Immature natural killer cell (primary cell): ENCODE data around the gene CDH23. TPM values are rescaled to one million over a fixed set of nuclear protein-coding genes. Genes with fewer than 3 reads are reported as not detected.

ENCODE experiments used
- DNase-seq, 3 donors: peaks; one replicate each; pipeline ENCODE4 v3.0.0; 2022; ENCODE audit warnings: mixed read lengths in 1 of 3
- H3K27ac Mint-ChIP-seq, 6 donors: one replicate each; pipeline ENCODE4 v1.8.0; 2020; ENCODE audit warnings: mixed read lengths in 6 of 6, mild to moderate bottlenecking in 5 of 6, inconsistent platforms in 4 of 6, moderate library complexity in 3 of 6
- H3K27me3 Mint-ChIP-seq, 3 donors: one replicate each; pipeline ENCODE4 v1.8.0; 2020 to 2021; ENCODE audit warnings: low read depth in 3 of 3, mild to moderate bottlenecking in 3 of 3, mixed read lengths in 3 of 3, moderate library complexity in 3 of 3, inconsistent platforms in 1 of 3
- H3K36me3 Mint-ChIP-seq, 3 donors: one replicate each; pipeline ENCODE4 v1.8.0; 2020; ENCODE audit warnings: mixed read lengths in 3 of 3, inconsistent platforms in 2 of 3, mild to moderate bottlenecking in 2 of 3
- H3K4me1 Mint-ChIP-seq, 2 donors: one replicate each; pipeline ENCODE4 v1.8.0; 2020; ENCODE audit warnings: inconsistent platforms in 2 of 2, mild to moderate bottlenecking in 2 of 2, mixed read lengths in 2 of 2, moderate library complexity in 1 of 2
- H3K4me3 Mint-ChIP-seq, 5 donors: one replicate each; pipeline ENCODE4 v1.8.0; 2020; ENCODE audit warnings: mild to moderate bottlenecking in 5 of 5, mixed read lengths in 5 of 5, inconsistent platforms in 3 of 5, moderate library complexity in 3 of 5
- H3K9me3 Mint-ChIP-seq, 6 donors: one replicate each; pipeline ENCODE4 v1.8.0; 2020; ENCODE audit warnings: mild to moderate bottlenecking in 6 of 6, mixed read lengths in 6 of 6, inconsistent platforms in 4 of 6, moderate library complexity in 3 of 6
- polyA plus RNA-seq, 3 donors: library from polyadenylated mRNA; unstranded; fragments of 300-500 nt; fragmentation: Illumina TruSeq; gene quantifications; one replicate each; pipeline ENCODE4 v1.2.3, GENCODE V29; 2021

The CDH23 gene
- polyA plus RNA-seq, 3 donors from 2014 or later = 0.47 to 0.59 TPM; not detected in 1

- Mint-ChIP-seq H3K4me3 (no peak overlapping the region), H3K27ac (no peak overlapping the region), H3K4me1 (peaks cover 4 to 5% of the 10 kb centered on the region in 2 donors), H3K9me3 (no peaks in the 10 kb centered on the region), H3K27me3 (peaks cover 0 to 4% (median 2%) of the 10 kb centered on the region in 3 donors), H3K36me3 (no peaks in the 10 kb centered on the region)
- no peak for DNase-seq
Observed at GRCh38 chr10:71528371-71529206, 131.9 kb downstream of the CDH23 start.

DNA sequence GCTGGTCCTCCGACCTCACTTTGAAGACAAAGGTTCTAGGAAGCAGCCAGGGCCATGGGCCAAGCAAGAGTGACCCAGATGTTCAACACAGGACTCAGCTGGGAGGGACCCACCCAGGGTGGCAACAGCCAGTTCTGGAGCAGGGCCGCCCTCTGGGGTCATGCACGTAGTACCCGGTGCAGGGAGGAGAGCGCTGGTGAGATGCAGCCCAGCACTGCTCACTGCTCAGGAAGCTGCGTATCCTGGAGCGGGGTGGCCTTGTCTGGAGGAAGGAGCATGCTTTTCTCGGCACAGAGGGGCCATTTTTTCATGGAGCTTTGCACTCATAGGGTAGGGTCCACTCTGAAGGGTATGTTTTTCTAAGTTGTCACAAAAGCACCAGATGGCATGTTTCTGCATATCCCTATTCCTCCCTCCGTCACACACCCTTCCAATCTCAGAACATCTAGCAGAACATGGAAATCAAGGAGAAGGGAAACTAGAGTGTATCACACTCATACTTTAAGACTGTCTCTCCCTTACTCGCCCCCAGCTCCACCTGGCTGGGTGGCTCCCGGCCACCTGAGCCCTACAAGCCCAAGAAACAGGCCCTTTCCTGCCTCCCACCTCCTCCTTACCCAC lies 132.6 kb downstream of the CDH23 start:
- Mint-ChIP-seq H3K36me3 (no peaks in the 10 kb centered on the region), H3K4me3 (no peak overlapping the region), H3K27me3 (peaks cover 0 to 3% (median 0%) of the 10 kb centered on the region in 3 donors), H3K27ac (no peak overlapping the region), H3K4me1 (peaks cover 4 to 5% of the 10 kb centered on the region in 2 donors), H3K9me3 (no peaks in the 10 kb centered on the region)
- DNase-seq = no peak

- Mint-ChIP-seq H3K27me3 (no peaks in the 10 kb centered on the region), H3K27ac (no peak overlapping the region), H3K4me1 (peaks cover 4 to 5% of the 10 kb centered on the region in 2 donors), H3K9me3 (no peaks in the 10 kb centered on the region), H3K4me3 (no peak overlapping the region), H3K36me3 (no peaks in the 10 kb centered on the region)
- DNase-seq = no peak
Observed at GRCh38 chr10:71530781-71531180, 134.1 kb downstream of the CDH23 start.

DNA sequence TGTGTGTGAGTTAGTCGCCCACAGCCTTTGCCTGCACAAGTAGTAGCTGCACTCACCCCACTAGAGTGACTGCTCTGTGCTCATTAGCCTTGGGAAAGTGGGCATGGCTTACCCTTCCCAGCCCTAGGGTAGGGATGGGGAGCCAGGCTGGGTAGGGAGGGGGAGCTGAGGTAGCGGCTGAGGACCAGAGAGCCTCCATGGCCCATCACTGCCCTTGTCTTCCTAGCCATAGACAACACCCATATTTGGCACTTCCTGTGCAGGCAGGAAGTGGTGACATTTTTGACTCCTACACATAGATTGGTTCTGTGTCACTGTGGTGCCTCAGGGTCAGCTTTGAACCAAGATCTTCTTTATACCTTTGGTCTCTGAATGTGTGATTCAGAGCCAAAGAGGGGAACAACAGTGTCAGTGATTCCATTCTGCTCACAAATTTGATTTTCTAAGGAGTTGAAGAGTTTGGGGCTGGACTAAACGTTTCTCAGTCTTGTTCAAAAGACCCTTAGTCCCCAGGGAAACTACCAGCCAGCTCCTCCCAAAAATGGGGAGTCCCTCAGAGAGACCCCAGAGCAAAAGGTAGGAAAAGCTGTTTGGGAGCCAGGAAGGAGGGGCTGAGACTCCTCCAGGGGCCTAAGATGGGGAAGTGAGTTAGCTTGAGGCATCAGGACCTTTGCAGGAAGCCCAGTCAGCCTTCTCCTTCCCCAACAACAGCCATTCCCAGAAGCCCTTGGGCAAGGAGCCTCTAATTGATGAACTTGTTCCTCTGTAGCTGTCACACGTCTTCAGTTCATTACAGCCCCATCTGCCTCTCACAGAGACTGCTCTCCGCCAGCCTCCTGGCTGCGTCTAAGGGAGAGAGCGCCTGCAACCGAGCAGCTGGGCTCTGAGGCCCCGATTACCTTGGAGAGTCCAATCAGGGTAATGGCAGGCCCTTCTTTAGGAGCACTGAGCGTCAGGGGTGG lies 135.0 kb downstream of the CDH23 start:
- no peak overlapping the region for H3K27ac Mint-ChIP-seq
- H3K27me3 Mint-ChIP-seq = no peaks in the 10 kb centered on the region
- peaks cover 4 to 5% of the 10 kb centered on the region in 2 donors for H3K4me1 Mint-ChIP-seq
- H3K36me3 Mint-ChIP-seq = no peaks in the 10 kb centered on the region
- H3K9me3 Mint-ChIP-seq = no peaks in the 10 kb centered on the region
- H3K4me3 Mint-ChIP-seq = no peak overlapping the region
- no peak for DNase-seq

GRCh38 chr10:71532878-71533277 lies 136.2 kb downstream of the CDH23 start:
- DNase-seq = no peak
- Mint-ChIP-seq H3K4me3 (no peak overlapping the region), H3K27me3 (no peaks in the 10 kb centered on the region), H3K27ac (no peak overlapping the region), H3K9me3 (no peaks in the 10 kb centered on the region), H3K4me1 (peaks cover 4 to 5% of the 10 kb centered on the region in 2 donors), H3K36me3 (no peaks in the 10 kb centered on the region)

DNA sequence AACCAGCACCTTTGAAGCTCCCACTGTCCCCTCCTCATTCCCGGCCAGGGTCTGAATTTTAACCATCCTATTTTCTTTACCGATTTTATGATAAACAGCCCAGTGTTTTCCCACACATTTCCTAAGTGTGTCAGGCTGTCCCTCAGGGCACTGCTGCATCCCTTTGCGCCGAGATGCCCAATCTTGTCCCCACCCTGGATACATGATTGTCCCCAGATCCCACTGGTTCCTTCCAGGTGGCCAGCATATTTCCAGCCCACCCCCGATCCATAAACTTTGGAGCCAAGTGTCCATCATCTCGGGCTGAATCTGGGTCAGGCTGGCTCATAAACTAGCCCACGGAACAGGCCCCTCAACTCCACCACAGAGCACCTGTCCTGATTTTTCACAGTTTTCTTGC lies 137.2 kb downstream of the CDH23 start:
- Mint-ChIP-seq H3K36me3 (no peaks in the 10 kb centered on the region), H3K4me1 (peaks cover 4 to 5% of the 10 kb centered on the region in 2 donors), H3K27me3 (no peaks in the 10 kb centered on the region), H3K27ac (no peak overlapping the region), H3K4me3 (no peak overlapping the region), H3K9me3 (no peaks in the 10 kb centered on the region)
- DNase-seq = no peak

- Mint-ChIP-seq H3K4me1 (peaks cover 4 to 5% of the 10 kb centered on the region in 2 donors), H3K9me3 (no peaks in the 10 kb centered on the region), H3K27me3 (no peaks in the 10 kb centered on the region), H3K27ac (no peak overlapping the region), H3K36me3 (no peaks in the 10 kb centered on the region), H3K4me3 (no peak overlapping the region)
- no peak for DNase-seq
Observed at GRCh38 chr10:71534568-71535194, 138.0 kb downstream of the CDH23 start.

DNA sequence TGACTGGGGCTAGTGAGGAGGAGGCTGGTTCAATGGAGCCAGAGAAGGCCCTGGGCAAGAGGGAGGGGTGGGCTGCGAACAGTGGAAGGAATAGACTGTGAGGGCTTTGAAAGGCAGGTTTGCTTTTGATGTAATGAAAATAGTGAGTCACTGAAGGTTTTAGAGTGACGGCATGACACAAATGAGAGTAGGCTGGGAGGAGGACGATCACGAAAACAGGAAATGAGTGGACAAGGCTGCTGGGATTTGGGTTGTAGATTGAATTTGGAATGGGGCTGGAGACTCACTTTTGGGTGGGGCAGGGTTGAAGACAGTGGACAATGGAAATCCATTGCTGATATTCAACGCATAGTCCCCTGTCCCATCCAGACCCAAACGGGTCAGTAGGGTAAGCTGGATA lies 139.6 kb downstream of the CDH23 start:
- H3K9me3 Mint-ChIP-seq = no peaks in the 10 kb centered on the region
- H3K27me3 Mint-ChIP-seq = no peaks in the 10 kb centered on the region
- no peak overlapping the region for H3K27ac Mint-ChIP-seq
- H3K36me3 Mint-ChIP-seq = no peaks in the 10 kb centered on the region
- H3K4me3 Mint-ChIP-seq = no peak overlapping the region
- DNase-seq = no peak
- peaks cover 4 to 5% of the 10 kb centered on the region in 2 donors for H3K4me1 Mint-ChIP-seq

DNA sequence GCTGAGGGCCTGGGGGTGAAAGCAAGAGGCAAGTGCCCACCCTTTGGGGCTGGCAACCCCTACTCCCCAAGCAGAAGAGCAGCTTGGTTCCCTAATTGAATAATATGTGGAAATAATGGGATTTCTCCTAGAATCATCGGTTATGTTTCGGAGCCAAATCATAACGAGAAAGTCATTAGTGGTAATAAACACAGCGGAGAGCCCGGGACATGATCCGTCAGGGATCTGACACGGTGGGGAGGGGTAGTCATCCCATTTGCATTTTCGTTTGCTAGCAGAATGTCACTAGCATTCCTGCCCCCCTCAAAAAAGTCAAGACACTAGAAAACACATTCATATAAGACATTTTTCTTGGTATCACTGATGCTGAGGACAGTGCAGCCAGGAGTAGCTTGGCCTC lies 140.4 kb downstream of the CDH23 start:
- Mint-ChIP-seq H3K27me3 (no peaks in the 10 kb centered on the region), H3K4me1 (no peaks in the 10 kb centered on the region), H3K4me3 (no peak overlapping the region)

GRCh38 chr10:71537681-71538080 lies 141.0 kb downstream of the CDH23 start:
- no peak overlapping the region for H3K4me3 Mint-ChIP-seq
- no peak overlapping the region for H3K27ac Mint-ChIP-seq
- H3K9me3 Mint-ChIP-seq = no peaks in the 10 kb centered on the region
- H3K27me3 Mint-ChIP-seq = no peaks in the 10 kb centered on the region
- no peaks in the 10 kb centered on the region for H3K4me1 Mint-ChIP-seq
- no peak for DNase-seq
- H3K36me3 Mint-ChIP-seq = no peaks in the 10 kb centered on the region

More for the DNA sequence above, 140.4 kb downstream of the CDH23 start:
- Mint-ChIP-seq H3K36me3 (no peaks in the 10 kb centered on the region), H3K27ac (no peak overlapping the region), H3K9me3 (no peaks in the 10 kb centered on the region)
- DNase-seq = no peak

DNA sequence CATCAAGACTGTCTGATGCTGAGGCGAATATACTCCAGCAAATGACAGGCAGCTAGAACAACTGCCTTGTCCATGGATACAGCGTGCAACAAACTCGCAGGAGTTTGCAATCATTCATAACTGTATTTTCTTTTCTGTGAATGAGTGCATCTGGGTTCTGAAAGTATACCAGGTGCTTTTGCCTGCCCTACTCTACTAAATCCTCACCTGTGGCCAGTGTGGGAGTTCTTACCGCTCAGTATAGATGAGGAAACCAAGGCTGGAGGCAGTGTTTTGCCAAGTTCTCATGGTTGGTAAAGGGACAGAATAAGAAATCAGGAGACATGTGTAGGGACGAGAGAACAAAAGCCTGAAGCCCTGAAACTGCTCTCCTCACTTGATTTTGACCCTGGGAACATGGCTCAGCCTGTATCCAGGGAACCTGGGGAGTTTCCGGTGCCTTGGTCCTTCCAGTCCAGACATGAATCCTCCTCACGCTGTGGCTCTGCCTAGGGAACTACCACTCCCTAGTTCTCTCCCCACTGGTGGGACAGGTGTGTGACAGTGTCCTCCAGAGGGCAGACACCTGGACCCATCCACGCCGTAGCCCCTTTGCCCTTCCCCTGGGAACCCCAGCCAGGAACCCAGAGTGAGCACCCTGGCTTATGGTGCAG lies 142.0 kb downstream of the CDH23 start:
- H3K4me1 Mint-ChIP-seq = no peaks in the 10 kb centered on the region
- no peak overlapping the region for H3K27ac Mint-ChIP-seq
- peaks cover 0 to 3% (median 0%) of the 10 kb centered on the region in 3 donors for H3K27me3 Mint-ChIP-seq
- no peak for DNase-seq
- no peaks in the 10 kb centered on the region for H3K36me3 Mint-ChIP-seq
- H3K4me3 Mint-ChIP-seq = no peak overlapping the region
- H3K9me3 Mint-ChIP-seq = no peaks in the 10 kb centered on the region

- no peak overlapping the region for H3K27ac Mint-ChIP-seq
- no peaks in the 10 kb centered on the region for H3K4me1 Mint-ChIP-seq
- no peak overlapping the region for H3K4me3 Mint-ChIP-seq
- H3K36me3 Mint-ChIP-seq = no peaks in the 10 kb centered on the region
- H3K27me3 Mint-ChIP-seq = peaks cover 0 to 4% (median 0%) of the 10 kb centered on the region in 3 donors
- no peak for DNase-seq
- no peaks in the 10 kb centered on the region for H3K9me3 Mint-ChIP-seq
Observed at GRCh38 chr10:71539442-71540118, 142.9 kb downstream of the CDH23 start.

DNA sequence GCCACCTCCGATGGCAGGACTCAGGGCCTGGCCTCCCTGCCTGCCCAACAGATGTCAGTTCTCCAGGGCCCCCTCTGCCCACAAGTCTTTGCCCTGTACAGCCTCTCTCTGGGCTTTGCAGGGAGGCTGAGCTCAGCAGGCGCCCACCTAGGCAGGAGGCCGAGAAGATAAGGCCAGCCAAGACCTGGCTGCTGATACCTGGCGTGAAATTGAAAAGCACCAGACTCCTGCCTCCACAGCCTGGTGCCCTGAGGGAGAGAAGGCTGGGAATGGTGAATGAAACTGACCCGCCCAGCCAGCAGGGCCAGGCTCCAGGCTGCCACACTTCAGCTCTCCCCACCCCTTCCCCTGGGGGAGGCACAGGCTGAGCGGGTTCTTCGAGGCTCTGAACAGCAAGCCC lies 145.8 kb downstream of the CDH23 start:
- Mint-ChIP-seq H3K4me3 (no peak overlapping the region), H3K9me3 (no peaks in the 10 kb centered on the region), H3K27me3 (peaks cover 0 to 4% (median 2%) of the 10 kb centered on the region in 3 donors), H3K36me3 (no peaks in the 10 kb centered on the region), H3K27ac (no peak overlapping the region), H3K4me1 (no peaks in the 10 kb centered on the region)
- DNase-seq = no peak
